Posterior vena cava (tissue), 2 donors: Measurements from ENCODE around the gene METRN. TPM values are rescaled to one million over a fixed set of nuclear protein-coding genes. Genes with fewer than 3 reads are reported as not detected.
A peak's percentile ranks its signal among the peaks of the same experiment; 100 is the strongest.

Source experiments
- DNase-seq: peaks from one replicate; pipeline ENCODE4 v3.0.0-alpha.2; 2020; ENCODE audit warnings: low spot score
- intact Hi-C, 2 donors: fragments of 100-400 bp; cut with DNase I; formaldehyde crosslinking; loops; one replicate each; pipeline versions ENCODE4 v1.14.1 to v1.14.2; 2022 to 2023
- total RNA-seq, 2 donors: library from RNA; stranded (reverse); fragmentation: NEBNext Ultra II Directional; extraction: Animal tissue kit (Norgen Biotek cat#: 25700); gene quantifications; one replicate each; pipeline ENCODE4 v1.2.1, GENCODE V29; 2021
- donor health status: DM: yes; HTN: yes; CAD: no.
- donor health status: DM: yes; HTN: yes; CAD: no.

The METRN gene
- total RNA-seq, 2 donors from 2014 or later = 21.6 to 24.9 TPM

GRCh38 chr16:719815-720446 is 5.0 kb downstream of the METRN start:
- intact Hi-C loops = no loop called here
- DNase-seq = no peak

GRCh38 chr16:720447-720989 is 5.6 kb downstream of the METRN start:
- DNase-seq = no peak

GRCh38 chr16:720990-721764 is 6.3 kb downstream of the METRN start, which contains the start of gene ANTKMT:
ANTKMT (plus strand) TSS chr16:721146; CDS start chr16:721275, 129 bp downstream.
- peak; percentile 91 for DNase-seq
- intact Hi-C loops = no loop called here

More at GRCh38 chr16:720447-720989, 5.6 kb downstream of the METRN start:
- intact Hi-C loops = no loop called here

- intact Hi-C loops = no loop called here
- no peak for DNase-seq
Measured at GRCh38 chr16:721765-722540, 7.0 kb downstream of the METRN start.

- intact Hi-C loops = no loop called here
- no peak for DNase-seq
Measured at GRCh38 chr16:722835-723633, 8.1 kb downstream of the METRN start.

- intact Hi-C loops = no loop called here
- no peak for DNase-seq
Measured at GRCh38 chr16:723695-724094, 8.8 kb downstream of the METRN start.

- intact Hi-C loops = no loop called here
- no peak for DNase-seq
Measured at GRCh38 chr16:724188-725040, 9.5 kb downstream of the METRN start.

GRCh38 chr16:725041-725376 is 10.1 kb downstream of the METRN start:
- DNase-seq = no peak
- intact Hi-C loops = no loop called here

GRCh38 chr16:725463-726187 is 10.7 kb downstream of the METRN start:
- no peak for DNase-seq
- intact Hi-C loops = no loop called here

GRCh38 chr16:726188-726437 is 11.2 kb downstream of the METRN start:
- DNase-seq = no peak
- intact Hi-C loops = no loop called here

GRCh38 chr16:726438-727290 is 11.7 kb downstream of the METRN start, which contains the start of the genes CCDC78 and HAGHL:
CCDC78 (minus strand) TSS chr16:726443; CDS start chr16:726367, 76 bp downstream.
HAGHL (plus strand) TSS chr16:727106; CDS start chr16:727510, 404 bp downstream.
- no peak for DNase-seq
- intact Hi-C loops = no loop called here

- intact Hi-C loops = no loop called here
- DNase-seq = no peak
Measured at GRCh38 chr16:727291-727977, 12.5 kb downstream of the METRN start.

GRCh38 chr16:728131-728889 is 13.4 kb downstream of the METRN start:
- intact Hi-C loops = no loop called here
- peak; percentile 91 for DNase-seq

- DNase-seq = no peak
- intact Hi-C loops = no loop called here
Measured at GRCh38 chr16:728890-729744, 14.2 kb downstream of the METRN start.
